Stimulated activated CD8-positive, alpha-beta memory T cell treated with anti-CD3 and anti-CD28 coated beads, Interleukin-12 subunit alpha, Interleukin-12 subunit beta, amount 100 ng/mL, for 4 hours (primary cell): ENCODE data around the gene TRIM66.

Source experiments
- DNase-seq: peaks from one replicate; pipeline ENCODE4 v3.0.0-alpha.2; 2020; ENCODE audit warnings: low read depth

TRIM66 gene

DNA sequence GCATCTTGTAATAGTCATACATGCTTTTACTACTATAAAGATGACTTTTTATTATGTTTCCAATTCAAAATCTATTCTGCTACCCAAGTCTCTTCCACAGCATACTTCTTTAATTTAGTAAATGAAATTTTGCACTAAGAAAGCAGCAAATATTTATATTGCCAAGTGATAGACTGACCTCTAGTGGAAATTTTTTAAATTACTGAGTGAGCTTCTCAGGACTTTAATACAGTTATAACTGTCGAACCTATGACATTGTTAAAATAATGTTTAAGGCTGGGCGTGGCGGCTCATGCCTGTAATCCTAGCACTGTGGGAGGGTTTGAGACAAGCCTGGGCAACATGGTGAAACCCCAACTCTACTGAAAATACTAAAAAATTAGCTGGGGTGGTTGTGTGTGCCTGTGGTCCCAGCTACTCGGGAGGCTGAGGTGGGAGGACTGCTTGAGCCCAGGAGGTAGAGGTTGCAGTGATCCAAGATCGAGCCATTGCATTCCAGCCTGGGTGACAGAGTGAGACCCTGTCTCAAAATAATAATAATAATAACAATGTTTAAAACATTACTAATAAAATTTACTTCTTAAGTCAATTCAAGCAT lies 115.8 kb downstream of the TRIM66 start:
- no peak for DNase-seq

DNA sequence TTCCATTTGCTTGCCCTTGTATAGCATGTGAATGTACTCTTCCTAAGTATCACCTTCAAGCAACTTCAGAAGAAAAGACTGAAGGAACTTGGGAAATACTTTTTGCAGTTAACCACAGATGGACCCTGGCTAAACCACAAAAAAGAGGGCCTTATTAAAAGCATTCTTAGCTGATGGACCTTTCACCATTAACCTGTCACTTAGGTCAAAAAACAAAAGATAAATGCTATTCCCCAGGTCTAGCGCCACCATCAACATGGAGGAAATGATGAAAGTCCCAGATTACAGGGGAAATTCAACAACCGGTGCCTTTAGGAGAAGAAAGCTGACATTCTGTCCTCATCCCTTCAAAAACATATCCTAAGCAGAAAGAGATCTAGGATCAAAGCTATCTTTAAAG lies 117.9 kb downstream of the TRIM66 start:
- no peak for DNase-seq
